GM21825 (cell line): ENCODE data around the gene CLPSL2.

Source experiments
- ATAC-seq: cut with Tn5 transposase; IDR thresholded peaks from one replicate; pipeline ENCODE4 v1.9.1; 2021; ENCODE audit warnings: mild to moderate bottlenecking, moderate library complexity; ENCODE audit not compliant: unreplicated experiment

The CLPSL2 gene

DNA sequence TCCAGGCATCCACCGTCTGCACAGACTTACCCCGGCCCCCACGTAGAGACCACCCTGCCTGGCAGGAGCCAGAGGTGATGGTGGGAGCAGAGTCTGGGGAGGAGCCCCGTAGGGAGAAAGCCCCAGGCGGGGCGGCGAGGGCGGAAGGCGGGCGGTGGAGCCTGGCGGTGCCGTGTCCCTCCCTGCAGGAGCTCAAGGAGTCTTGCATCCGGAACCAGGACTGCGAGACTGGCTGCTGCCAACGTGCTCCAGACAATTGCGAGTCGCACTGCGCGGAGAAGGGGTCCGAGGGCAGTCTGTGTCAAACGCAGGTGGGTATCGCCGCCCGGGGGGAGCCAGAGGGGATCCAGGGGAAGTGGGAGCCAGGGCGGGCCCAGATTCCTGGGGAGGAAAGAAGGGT lies 10.4 kb downstream of the CLPSL2 start:
- ATAC-seq, result no peak

DNA sequence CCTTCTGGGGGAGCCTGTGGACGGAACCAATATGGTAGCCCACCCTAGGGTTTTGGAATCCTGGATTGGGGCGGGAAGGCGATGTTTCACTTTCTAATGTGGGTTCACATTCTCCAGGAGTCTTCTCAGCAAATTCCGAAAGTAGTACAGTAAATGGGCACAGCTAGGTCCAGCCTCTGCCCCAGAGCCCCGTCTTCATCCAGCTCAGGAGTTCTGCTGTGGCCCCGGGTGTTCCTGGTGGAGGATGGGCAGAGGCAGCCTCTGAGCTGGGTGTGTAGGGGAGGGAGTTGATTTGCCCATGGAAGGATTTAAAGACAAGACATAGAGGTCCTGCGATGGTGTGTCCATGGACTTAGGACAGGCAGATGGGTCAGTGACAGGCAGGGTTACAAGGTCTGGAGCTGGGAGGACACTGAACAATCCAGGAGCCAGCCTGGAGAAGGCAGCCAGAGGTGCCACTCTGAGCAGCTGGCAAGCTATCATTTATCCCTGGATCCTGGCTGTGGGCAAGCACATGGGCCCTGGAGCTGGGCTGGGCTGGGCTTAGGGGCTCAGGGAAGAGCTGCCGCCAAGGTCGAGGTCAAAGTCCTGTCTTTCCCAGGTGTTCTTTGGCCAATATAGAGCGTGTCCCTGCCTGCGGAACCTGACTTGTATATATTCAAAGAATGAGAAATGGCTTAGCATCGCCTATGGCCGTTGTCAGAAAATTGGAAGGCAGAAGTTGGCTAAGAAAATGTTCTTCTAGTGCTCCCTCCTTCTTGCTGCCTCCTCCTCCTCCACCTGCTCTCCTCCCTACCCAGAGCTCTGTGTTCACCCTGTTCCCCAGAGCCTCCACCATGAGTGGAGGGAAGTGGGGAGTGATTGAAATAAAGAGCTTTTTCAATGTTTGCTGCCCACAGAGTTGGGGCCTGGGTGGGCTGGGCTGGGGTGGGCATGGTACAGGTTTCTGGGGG lies 11.1 kb downstream of the CLPSL2 start:
- ATAC-seq, result no peak

DNA sequence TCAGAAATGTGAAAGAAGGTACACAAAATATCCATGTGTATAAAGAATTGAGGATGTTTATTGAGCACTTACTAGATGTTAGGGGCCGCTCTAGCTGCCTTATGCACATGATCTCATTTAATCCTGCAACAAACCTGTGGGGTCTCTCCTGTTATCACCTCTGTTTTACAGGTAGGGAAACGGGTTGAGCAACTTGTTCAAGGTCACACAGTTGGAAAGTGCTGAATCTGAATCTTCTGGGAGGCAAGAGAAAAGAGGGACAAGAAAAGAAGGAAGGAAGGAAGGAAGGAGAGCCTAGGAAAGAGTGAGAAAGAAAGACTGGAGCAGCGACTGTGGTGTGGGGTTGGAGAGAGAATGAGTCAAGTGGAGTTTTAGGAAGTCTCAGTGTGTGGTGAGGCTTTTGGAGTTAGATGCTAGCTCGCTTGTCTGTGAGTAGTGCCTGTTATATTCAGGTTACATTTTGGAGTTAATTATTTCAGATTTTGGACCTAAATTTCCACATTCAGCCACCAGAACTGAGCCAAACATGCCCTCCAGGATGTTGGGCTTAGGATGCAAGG lies 12.1 kb downstream of the CLPSL2 start:
- ATAC-seq, result no peak

DNA sequence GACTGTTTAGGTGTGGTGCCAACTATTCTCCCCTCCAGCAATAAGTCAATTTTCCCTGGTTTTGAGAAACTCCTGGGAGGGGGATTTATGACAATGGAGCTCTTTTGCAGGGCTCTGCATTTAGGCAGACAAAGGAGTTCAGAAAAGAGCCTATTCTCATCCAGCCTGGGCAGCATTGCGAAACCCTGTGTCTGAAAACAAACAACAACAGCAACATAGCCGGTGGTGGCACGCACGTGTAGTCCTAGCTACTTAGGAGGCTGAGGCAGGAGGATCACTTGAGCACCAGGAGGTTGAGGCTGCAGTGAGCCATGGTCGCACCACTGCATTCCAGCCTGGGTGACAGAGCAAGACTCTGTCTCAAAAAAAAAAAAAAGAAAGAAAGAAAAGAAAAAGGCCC lies 14.3 kb downstream of the CLPSL2 start:
- ATAC-seq, result no peak

DNA sequence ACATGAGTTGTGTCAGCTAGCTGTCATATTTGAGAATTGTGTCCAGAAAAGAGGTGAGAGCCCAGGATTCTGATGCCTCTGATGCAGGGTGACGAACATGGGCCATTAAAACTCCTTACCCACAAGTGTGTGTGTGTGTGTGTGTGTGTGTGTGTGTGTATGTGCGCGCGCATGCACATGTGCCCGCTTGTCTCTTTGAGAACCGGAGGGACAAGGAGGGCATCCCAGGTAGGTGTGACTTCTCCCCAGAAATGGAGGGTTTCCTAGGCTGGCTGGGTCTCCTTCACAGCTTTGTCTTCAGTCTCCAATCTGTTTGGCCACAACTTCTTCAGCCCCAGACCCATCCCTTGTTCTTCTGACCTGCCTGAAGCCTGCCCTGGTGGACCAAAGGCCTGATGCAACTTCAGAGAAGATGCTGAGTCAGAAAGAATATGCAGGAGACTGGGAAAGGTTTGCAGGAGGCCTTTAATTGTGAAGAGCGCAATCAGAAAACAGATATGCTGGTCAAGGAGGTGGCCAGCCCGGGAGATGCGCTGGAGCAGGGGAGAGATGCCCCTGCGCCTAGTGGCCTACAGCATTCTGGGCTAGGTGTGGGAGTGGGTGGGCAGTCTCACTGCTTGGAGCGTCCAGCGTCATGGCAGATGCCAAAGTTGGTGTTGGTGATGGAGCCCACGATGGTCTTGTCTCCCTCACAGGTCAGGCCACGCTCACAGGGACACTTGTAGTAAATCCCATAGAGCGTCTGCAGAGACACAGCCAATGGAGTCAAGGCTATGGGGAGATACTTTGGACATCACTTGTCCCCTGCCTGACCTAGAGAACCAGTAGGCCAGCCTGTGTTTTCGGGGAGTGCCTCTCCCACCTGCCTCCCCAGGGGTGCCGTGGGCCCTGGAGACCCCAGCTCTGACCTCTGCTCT lies 18.4 kb downstream of the CLPSL2 start:
- no peak for ATAC-seq

DNA sequence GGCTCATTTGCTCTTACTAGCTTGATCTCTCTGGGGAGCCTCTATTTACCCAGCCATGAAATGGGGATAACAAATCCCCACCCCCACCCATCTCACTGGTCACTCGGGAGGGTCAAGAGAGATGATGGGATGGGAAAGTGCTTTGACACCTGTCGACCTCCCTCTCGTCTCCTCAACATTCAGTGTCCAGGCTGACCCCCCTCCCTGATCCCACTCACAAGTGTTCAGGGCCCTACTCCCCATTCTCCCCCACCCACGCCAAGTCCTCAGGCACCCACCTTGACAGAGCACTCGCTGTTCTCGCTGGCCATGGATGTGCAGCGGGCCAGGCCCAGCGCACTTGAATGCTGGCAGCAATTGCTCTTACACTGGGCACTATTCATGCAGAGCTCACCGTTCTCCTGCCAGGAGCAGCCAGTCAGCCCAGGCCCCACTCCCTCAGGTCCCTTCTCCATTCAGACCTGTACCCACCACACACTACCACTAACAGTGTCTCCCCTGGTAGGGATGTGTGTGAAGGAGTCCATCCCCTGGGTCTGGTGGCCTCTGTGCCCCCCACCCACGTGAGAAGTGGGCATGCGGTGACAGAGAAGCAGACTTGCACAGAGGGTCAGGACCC lies 19.2 kb downstream of the CLPSL2 start:
- no peak for ATAC-seq

DNA sequence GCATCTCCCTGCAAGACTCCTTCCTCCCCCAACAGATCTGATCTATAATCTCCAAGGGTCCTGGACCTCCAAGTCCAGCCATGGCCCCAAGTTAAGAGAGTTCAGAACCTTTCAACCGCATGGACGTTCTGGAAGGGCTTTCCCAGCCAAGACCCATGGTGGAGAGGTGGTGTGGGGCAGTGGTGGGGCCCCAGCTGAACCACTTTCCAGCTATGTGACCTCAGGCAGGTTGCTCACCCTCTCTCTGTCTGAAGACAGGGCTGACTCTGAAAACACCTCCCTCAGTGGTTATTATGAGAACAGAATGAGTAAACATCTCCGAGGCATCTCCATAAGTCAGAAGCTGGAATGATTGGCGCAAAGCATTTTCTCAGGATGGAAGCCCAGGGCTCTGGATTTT lies 19.8 kb downstream of the CLPSL2 start:
- no peak for ATAC-seq

DNA sequence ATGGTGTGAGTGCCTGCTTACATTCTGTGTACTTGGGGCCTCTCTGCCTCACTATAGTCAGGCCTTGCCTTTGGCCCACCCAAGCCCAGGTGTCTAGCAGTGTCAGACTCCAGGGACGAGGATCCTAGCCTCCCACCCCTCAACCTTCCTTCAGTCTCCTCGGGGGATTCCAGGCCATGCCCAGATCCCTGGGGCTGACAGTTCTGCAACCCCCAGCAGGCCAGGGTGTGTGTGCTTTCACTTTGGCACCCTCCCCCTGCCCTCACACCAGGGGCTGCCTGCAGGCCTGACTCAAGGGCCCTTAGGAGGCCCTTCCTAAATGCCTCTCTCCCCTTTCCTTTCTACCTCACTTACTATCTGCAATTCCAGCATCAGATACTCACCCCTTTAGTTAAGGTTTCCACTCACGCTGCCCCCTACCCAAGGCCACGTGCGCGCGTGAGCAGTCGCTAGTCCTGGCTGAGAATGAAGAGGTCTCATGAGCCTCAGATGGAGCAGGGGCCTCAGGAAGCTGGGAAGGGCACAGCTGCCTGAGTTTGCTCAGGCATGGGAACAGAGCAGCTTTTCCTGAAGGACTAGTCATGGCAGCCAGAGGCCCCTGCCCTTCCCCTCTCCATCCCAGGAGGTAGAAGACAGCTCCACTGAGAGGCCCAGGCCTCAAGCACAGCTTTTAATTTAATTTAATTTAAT lies 21.6 kb downstream of the CLPSL2 start:
- no peak for ATAC-seq

DNA sequence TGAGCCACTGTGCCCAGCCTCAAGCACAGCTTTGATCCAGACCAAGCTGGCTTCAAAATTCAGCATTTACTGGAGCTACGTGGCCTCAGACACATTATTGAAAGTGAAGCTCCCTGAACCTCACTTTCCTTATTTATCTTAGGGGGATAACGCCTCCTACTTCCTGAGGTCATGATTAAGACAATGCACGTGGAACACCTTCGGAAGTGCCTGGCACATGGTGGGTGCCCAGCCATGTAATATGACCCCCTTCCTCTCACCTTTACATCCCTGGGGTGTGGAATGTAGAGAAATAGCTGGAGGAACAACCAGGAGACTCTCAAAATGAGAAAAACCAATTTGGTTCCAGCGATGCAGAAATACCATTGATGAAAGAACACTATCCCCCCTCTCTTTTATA lies 22.3 kb downstream of the CLPSL2 start:
- no peak for ATAC-seq

DNA sequence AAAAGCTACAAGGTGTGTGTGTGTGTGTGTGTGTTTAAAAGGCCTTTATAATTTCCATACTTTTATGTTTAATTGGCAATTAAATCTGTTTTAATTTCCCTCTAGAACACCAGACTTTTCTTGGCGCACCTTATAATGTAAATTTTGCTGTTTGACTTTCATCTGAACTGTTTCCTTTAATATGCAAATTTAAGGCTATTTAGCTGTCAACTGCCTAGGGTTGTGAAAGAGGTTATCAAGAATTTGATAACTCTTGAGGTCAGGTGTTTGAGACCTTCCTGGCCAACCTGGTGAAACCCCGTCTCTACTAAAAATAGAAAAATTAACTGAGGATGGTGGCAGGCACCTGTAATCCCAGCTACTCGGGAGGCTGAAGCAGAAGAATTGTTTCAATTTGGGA lies 24.8 kb downstream of the CLPSL2 start:
- ATAC-seq, result no peak

DNA sequence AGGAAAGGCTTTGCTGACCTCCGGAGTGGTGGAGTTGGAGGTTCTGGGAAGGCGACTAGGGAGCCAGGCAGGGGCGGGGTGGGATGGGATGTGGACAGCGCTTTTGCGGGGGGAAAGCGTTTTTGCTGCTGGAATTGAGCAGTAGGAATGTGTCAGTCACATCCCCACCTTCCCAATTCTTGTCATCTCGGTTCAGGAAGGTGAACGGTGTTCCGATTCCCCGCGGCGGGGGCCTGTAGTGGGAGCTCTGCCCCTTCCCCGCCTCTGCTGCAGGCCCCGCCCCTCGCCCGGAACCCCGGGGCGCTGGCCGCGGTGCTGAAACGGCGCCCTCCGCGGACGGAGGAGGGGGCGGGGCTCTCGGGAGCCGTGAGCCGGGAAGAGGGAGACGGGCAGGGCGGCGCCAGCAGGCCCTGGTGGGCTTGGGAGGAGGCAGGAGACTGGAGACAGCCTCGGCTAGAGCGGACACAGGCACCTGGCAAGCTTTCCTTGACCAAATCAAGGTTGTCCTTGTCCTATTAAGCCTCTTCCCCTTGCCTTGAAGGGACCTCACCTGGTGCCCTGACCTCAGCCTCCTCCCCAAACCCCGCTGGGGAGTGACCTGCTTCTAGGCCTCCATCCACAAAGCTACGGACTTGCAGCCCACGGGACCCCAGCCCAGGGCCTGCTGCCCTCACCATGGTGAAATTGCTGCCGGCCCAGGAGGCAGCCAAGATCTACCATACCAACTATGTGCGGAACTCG lies 28.8 kb downstream of the CLPSL2 start, which contains the start of gene LHFPL5:
LHFPL5 (plus strand) TSS at position 357 of the 741 bp plus-strand sequence; CDS start at position 676, 319 bp downstream.
- ATAC-seq, result no peak

DNA sequence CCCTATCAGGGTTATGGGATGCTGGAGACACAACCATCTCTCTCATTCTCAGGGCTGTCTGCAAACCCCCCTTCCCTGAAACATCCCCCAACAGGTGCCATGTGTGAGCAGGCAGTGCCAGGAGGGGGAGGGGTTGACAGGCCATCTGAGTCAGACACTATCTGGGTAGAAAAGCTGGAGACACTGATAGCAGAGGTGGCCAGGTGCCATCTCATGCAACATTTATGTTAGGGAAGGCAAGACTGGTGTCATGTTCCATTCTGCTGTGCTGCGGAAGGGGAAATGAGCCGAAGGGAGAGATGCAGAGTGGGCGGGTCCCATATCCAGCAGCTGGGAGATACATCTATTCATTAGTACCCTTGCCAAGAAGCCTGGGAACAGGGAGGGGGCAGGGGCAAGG lies 32.3 kb downstream of the CLPSL2 start:
- no peak for ATAC-seq

DNA sequence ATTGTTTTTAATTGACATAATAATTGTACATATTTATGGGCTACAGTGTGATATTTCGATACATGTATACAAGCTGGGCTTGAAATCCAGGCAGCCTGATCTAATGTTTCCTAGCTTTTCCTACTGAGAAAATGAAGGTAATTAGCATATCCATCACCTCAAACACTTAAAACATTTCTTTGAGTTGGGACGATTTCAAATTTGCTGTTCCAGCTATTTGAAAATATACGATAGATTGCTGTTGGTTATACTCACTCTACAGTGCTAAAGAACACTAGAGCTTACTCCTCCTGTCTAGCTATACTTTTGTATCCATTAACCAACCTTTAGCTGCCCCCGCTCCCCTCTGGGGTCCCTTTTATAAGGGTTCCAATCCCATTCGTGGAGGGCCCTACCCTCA lies 33.4 kb downstream of the CLPSL2 start:
- ATAC-seq, result no peak

DNA sequence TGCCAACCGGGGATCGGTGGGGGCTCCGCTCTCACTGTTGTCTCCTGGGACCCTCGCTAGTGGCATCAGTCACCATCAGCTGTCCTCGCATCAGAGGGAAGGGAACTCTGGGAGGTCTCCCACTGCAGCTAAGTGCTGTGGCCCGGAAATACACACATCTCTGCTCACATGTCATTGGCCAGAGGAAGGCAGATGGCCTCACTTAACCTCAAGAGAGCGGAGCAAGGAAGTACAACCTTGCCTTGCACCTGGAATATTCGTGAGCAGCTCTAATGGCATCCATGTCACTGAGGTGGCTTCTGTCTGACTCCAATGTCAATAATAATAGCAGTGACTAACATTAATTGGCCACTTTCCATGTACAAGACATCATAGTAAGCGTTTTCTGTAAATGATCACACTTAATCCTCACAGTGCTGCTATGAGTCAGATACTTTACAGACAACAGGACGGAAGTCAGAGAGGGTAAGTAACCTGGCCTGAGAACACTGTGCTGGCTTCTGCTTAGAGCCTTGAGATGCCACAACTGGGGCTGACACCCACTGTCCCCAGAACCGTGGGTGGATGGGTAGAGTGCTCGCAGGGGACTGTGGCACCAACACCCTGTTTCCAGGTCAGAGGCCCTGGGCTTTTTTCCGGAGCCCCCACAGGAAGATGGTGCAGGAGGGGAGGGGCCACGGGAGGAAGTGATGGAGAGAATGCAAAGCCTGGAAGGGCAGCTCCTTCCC lies 34.7 kb downstream of the CLPSL2 start:
- no peak for ATAC-seq

DNA sequence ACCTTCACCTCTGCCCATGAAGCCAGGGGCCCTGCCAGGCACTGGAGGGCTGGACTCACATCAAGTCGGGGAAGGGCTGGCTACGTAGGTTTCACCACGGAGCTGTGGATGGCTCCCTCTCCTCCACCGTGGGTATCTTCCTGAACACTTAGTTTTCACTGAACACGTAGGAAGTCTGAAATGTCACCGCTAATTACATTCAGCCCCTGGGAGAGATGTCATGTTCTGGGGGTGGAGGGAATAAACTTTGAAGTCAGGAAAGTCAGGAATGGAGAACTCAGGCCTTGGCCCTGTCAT lies 35.2 kb downstream of the CLPSL2 start:
- ATAC-seq, result no peak

DNA sequence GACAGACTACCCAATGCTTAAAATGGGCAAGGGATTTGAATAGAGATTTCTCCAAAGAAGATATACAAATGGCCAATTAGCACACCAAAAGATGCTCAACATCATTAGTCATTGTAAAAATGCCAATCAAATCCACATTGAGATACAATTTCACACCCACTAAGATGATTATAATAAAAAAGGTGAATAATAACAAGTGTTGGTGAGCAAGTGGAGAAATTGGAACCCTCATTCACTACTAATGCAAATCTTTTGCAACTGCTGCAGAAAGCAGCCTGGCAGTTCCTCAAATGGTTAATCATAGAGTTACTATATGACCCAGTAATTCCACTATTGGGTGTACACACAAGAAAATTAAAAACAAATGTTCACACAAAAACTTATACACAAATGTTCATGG lies 41.1 kb downstream of the CLPSL2 start:
- no peak for ATAC-seq

DNA sequence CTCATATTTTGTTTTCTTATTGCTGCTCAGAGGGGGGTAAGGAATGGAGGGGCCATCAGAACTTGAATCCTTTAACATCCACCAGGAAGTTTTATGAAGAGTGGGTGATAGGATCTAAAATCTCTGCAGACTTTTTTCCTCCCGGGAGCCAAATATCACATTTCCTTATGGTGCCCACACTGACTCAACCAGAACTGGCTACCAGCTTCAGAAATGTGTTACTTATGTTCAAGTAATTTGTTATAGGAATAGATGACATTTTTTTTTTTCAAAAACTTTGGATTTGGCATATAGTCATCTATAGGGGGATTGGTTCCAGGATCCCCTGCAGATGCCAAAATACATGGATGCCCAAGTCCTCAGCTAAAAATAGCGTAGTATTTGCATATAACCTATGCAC lies 47.2 kb downstream of the CLPSL2 start:
- ATAC-seq, result no peak

DNA sequence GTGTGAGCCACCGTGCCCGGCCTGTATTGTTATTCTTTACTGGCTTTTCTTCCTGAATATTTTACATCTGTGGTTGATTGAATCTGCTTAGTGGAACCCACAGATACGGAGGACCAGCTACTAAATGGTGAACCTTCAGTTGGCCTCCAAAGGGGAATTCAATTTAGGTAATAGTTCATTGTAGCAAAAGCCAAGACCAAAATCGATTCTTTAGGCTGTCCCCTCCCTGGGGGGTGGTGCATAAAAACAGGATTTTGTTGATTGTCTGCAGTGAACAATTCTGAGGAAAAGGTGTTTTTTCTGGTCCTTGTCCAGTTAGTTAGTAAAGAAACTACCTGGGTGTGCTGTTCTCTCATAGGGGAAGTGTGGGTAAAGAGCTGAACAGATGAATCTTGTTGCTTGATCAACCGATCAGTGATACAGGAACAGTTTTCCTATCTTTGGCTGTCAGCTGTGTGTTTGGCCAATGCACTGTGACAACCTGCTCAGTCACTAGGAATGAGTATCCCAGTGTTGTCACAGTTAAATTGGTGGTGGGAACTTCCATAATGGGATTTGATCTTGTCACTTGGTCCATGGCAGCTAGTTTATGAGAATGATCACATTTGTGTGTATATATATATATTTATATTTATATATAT lies 48.3 kb downstream of the CLPSL2 start:
- ATAC-seq, result no peak
